GM12892 (cell line): ENCODE measurements around the gene CIPC.

Experiments
- DNase-seq: peaks from one replicate; pipeline ENCODE4 v3.0.0; 2011; ENCODE audit not compliant: insufficient read length
- FAIRE-seq: peaks from 2 replicates; lab custom pipeline; 2011; peaks lifted over from hg19 to GRCh38; lab: Jason Lieb, UNC
- POLR2A ChIP-seq: IDR thresholded peaks from 2 replicates; pipeline ENCODE4 v1.6.1; 2011; ENCODE audit warnings: low read depth, low read length, control low read depth
- POLR2AphosphoS5 ChIP-seq: IDR thresholded peaks from 2 replicates; pipeline ENCODE4 v1.6.1; 2011; ENCODE audit warnings: low read depth, low read length, control low read depth
- TAF1 ChIP-seq: IDR thresholded peaks from 2 replicates; pipeline ENCODE4 v1.6.1; 2011; ENCODE audit warnings: low read depth, mild to moderate bottlenecking, control low read depth, low read length, borderline replicate concordance

CIPC gene

GRCh38 chr14:77074969-77075368 is 23.1 kb upstream of the CIPC start:
- FAIRE-seq (no peak), DNase-seq (no peak)
- no peak for TF ChIP-seq TAF1
- TF ChIP-seq POLR2A = no peak
- TF ChIP-seq POLR2AphosphoS5 = no peak

GRCh38 chr14:77076113-77076631 is 21.9 kb upstream of the CIPC start:
- FAIRE-seq (no peak), DNase-seq (no peak)
- TF ChIP-seq TAF1 = no peak
- TF ChIP-seq POLR2AphosphoS5 = no peak
- no peak for TF ChIP-seq POLR2A

DNA sequence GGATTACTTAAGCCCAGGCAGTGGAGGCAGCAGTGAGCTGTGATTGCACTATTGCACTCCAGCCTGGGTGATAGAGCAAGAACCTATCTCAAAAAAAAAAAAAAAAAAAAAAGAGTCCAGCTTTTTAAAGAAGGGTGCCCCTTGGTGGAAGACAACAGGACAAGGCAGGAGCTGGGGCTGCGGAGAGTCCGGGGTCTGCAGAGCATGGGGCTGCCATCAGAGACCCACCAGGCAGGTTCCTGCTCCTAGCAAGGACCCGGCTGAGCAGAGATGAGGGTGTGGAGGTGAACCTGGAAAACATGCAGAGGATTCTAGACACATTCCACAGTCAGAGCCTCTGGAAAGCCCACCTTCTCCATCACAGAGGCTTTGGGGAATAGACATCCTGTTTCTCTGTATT is 21.0 kb upstream of the CIPC start:
- DNase-seq (no peak), FAIRE-seq (no peak)
- no peak for TF ChIP-seq TAF1
- no peak for TF ChIP-seq POLR2A
- no peak for TF ChIP-seq POLR2AphosphoS5

DNA sequence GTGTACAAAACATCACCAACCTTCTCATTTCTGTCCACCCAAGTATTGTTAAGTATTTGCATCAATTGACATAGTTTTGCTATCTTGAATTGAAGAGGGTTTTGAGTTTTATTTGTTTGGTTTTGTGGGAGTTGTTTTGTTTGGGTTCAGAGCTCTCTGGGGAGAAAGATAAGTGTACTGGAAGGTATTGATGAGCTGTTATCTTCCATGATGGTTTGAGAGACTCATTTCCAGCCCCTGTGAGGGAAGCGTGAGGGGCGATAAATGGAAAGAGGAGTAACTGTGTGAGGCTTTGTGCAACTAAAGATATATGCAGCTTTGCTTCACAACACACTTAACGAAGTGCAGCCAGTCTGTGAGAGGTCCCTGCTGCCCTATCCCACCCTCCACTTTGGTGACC is 15.7 kb upstream of the CIPC start:
- DNase-seq = no peak
- TF ChIP-seq TAF1 (no peak), POLR2AphosphoS5 (no peak), POLR2A (no peak)
- peak; percentile 5 for FAIRE-seq

DNA sequence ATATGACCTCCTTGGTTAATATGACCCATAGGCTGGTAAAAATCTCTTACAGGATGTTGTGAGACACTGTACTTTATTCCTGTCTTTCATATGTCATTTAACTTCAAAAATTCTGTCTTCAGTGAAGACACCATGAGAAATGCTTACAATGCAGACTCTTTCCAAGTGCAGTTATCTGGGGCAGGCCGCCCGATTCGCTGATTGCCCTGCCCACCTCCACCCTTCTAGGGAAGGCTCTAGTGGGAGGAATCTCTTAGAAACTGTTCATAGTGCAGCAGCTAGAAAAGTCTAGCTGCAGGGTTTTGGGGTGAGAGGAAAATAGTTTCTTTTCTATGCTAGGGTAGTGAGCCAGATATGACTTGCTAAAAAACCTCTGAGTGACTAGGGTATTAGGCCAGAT is 15.0 kb upstream of the CIPC start:
- FAIRE-seq = peak; percentile 27

GRCh38 chr14:77084985-77085384 is 13.1 kb upstream of the CIPC start:
- no peak for TF ChIP-seq POLR2A
- no peak for TF ChIP-seq POLR2AphosphoS5
- no peak for TF ChIP-seq TAF1
- no peak for DNase-seq
- no peak for FAIRE-seq

More for the DNA sequence above, 15.0 kb upstream of the CIPC start:
- no peak for DNase-seq
- TF ChIP-seq POLR2AphosphoS5 (no peak), POLR2A (no peak), TAF1 (no peak)

- no peak for FAIRE-seq
- TF ChIP-seq TAF1 = no peak
- TF ChIP-seq POLR2A = no peak
- no peak for TF ChIP-seq POLR2AphosphoS5
- DNase-seq = no peak
Measured at GRCh38 chr14:77085538-77085937, 12.5 kb upstream of the CIPC start.

GRCh38 chr14:77086017-77086727 is 11.9 kb upstream of the CIPC start:
- DNase-seq (no peak), FAIRE-seq (peak; percentile 64)
- TF ChIP-seq POLR2A (no peak), TAF1 (no peak), POLR2AphosphoS5 (no peak)

DNA sequence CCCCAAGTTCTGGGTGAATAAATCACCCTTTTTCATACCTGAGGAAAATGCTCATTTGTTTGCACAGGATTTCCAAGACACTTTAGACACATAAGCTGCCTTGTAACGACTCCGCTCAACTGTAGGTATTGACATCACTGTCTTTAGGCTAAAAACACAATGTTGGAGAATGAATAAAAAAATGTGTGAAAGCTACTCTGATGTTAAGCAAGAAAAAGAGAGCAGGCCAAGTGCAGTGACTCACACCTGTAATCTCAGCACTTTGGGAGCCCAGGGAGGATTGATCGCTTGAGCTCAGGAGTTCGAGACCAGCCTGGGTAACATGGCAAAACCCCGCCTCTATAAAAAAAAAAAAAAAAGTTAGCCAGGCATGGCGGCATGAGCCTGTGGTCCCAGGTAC is 11.1 kb upstream of the CIPC start:
- no peak for TF ChIP-seq POLR2A
- no peak for DNase-seq
- FAIRE-seq = no peak

DNA sequence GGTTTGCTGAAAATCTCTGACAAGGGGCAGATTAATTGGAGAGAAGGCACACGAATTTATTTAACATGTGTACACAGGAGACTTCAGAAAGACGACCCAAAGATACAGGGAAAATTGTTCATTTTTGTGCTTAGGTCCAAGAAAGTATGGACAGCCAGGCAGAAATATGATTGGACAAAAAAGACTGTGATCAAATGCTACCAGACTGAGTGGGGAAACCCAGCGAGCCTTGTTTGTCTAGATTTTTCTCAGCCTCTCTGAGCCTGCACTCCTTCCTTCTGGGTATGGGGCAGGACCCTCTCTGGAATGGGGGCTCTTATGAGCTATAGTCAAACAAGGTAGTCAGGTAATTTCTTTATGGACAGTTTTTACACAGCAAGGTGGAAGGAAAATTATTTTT is 10.4 kb upstream of the CIPC start:
- FAIRE-seq = no peak
- no peak for DNase-seq
- TF ChIP-seq POLR2AphosphoS5 (no peak), POLR2A (no peak), TAF1 (no peak)

DNA sequence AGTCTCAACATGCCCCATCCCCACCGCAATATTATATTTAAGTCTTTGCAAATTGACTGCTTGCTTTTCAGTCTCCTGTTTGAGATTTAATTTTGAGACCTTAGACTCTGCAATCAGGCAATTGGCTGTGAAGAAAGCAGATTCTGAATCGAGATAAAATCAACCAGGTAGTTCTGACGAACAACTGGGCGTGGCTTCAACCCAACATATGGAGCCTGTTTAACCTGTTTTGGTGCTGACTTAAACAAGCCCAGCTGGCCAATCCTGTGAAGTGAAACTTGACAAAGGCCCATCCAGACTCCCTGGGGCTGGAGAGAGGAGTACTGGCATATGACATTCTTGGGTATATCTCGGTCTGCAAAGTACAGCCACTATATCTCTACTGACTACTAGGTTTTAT is 9.8 kb upstream of the CIPC start:
- FAIRE-seq (no peak), DNase-seq (no peak)
- no peak for TF ChIP-seq POLR2AphosphoS5
- TF ChIP-seq TAF1 = no peak

- TF ChIP-seq POLR2AphosphoS5 (no peak), TAF1 (no peak), POLR2A (no peak)
- DNase-seq (no peak), FAIRE-seq (no peak)
Measured at GRCh38 chr14:77088645-77089044, 9.4 kb upstream of the CIPC start.

DNA sequence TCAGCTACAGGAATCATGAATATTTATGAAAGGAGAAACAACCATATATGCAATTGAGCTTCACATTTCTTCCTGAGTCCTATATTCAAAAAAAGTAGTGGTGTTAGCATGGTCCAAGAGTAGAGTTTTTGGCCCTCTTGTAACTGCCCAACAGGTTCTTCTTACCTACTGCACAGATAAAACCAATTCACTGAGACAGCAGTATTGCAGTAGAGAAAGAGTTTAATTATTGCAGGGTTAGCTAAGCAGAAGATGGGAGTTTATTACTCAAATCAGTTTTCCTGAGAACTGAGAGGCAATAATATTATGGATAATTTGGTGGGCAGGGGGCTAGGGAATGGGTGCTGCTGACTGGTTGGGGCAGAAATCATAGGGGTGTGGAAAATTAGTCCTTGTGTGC is 6.5 kb upstream of the CIPC start:
- DNase-seq (no peak), FAIRE-seq (no peak)
- TF ChIP-seq POLR2AphosphoS5 = no peak
- no peak for TF ChIP-seq POLR2A

- TF ChIP-seq TAF1 = no peak
- no peak for TF ChIP-seq POLR2AphosphoS5
- no peak for TF ChIP-seq POLR2A
- DNase-seq (no peak), FAIRE-seq (no peak)
Measured at GRCh38 chr14:77092676-77093075, 5.4 kb upstream of the CIPC start.
